OCI-M2 (cell line): ENCODE measurements around the gene KRTAP5-8.
"Not testable (repeated sequence)": the region's sequence is repeated elsewhere in the genome, so short reads cannot be mapped to it uniquely, and the experiment has no call there.

Experiments
- DNase-seq: peaks from one replicate; lab custom pipeline; 2025; ENCODE audit not compliant: unreplicated experiment; lab: John Stamatoyannopoulos, UW

The KRTAP5-8 gene

GRCh38 chr11:71537977-71538665, at the start of gene KRTAP5-8:
Gene KRTAP5-8 (plus strand): TSS chr11:71538025. CDS start chr11:71538056, 31 bp downstream.
- not testable (repeated sequence) for DNase-seq

GRCh38 chr11:71488681-71489270, 49.0 kb upstream of the KRTAP5-8 start:
- no peak for DNase-seq

GRCh38 chr11:71489311-71490043, 48.3 kb upstream of the KRTAP5-8 start:
- no peak for DNase-seq

GRCh38 chr11:71490044-71490730, 47.6 kb upstream of the KRTAP5-8 start:
- DNase-seq = no peak

- no peak for DNase-seq
These were observed 47.0 kb upstream of the KRTAP5-8 start for GRCh38 chr11:71490731-71491390.

GRCh38 chr11:71491531-71491930, 46.3 kb upstream of the KRTAP5-8 start:
- no peak for DNase-seq

GRCh38 chr11:71491940-71492339, 45.9 kb upstream of the KRTAP5-8 start:
- no peak for DNase-seq

GRCh38 chr11:71495286-71496230, 42.3 kb upstream of the KRTAP5-8 start:
- DNase-seq = no peak

GRCh38 chr11:71496421-71496820, 41.4 kb upstream of the KRTAP5-8 start:
- DNase-seq = no peak

GRCh38 chr11:71498091-71498490, 39.7 kb upstream of the KRTAP5-8 start:
- DNase-seq = no peak

- DNase-seq = no peak
These were observed 38.7 kb upstream of the KRTAP5-8 start for GRCh38 chr11:71499125-71499524.

- DNase-seq = no peak
These were observed 38.3 kb upstream of the KRTAP5-8 start for GRCh38 chr11:71499546-71499945.

- no peak for DNase-seq
These were observed 37.2 kb upstream of the KRTAP5-8 start for GRCh38 chr11:71500601-71501021.

- no peak for DNase-seq
These were observed 36.5 kb upstream of the KRTAP5-8 start for GRCh38 chr11:71501071-71501985.

- DNase-seq = no peak
These were observed 35.8 kb upstream of the KRTAP5-8 start for GRCh38 chr11:71502026-71502425.

- DNase-seq = no peak
These were observed 34.9 kb upstream of the KRTAP5-8 start for GRCh38 chr11:71502871-71503435.

GRCh38 chr11:71504531-71504930, 33.3 kb upstream of the KRTAP5-8 start:
- DNase-seq = no peak

GRCh38 chr11:71505001-71505400, 32.8 kb upstream of the KRTAP5-8 start:
- DNase-seq = no peak
